ENCODE measurements around the gene C22orf15.

C22orf15 gene

GRCh38 chr22:23783265-23784150, 20.7 kb downstream of the C22orf15 start:
- FAIRE-seq (no peak), DNase-seq (ENCODE audit: insufficient read length, low spot score) (no peak)
- no peak for TF ChIP-seq CTCF (IDR thresholded peaks at IDR 0.05; ENCODE audit: insufficient read depth, missing control alignments)

- FAIRE-seq: no peak
- DNase-seq (ENCODE audit: insufficient read length, low spot score): no peak
- TF ChIP-seq CTCF (IDR thresholded peaks at IDR 0.05; ENCODE audit: insufficient read depth, missing control alignments): no peak
These were observed 21.5 kb downstream of the C22orf15 start for GRCh38 chr22:23784215-23784732.

- DNase-seq (ENCODE audit: insufficient read length, low spot score): no peak
- no peak for FAIRE-seq
- TF ChIP-seq CTCF (IDR thresholded peaks at IDR 0.05; ENCODE audit: insufficient read depth, missing control alignments): no peak
These were observed 23.5 kb downstream of the C22orf15 start for GRCh38 chr22:23786261-23786710.

GRCh38 chr22:23786752-23787599, 24.2 kb downstream of the C22orf15 start, which contains the start of gene SMARCB1:
TSS of gene SMARCB1 (plus strand) at chr22:23786966. CDS start at chr22:23787170, 204 bp downstream.
- no peak for TF ChIP-seq CTCF (IDR thresholded peaks at IDR 0.05; ENCODE audit: insufficient read depth, missing control alignments)
- DNase-seq (ENCODE audit: insufficient read length, low spot score) (peak; percentile 95), FAIRE-seq (no peak)

GRCh38 chr22:23787600-23787896, 24.8 kb downstream of the C22orf15 start:
- no peak for DNase-seq (ENCODE audit: insufficient read length, low spot score)
- no peak for TF ChIP-seq CTCF (IDR thresholded peaks at IDR 0.05; ENCODE audit: insufficient read depth, missing control alignments)
- no peak for FAIRE-seq

- FAIRE-seq (no peak), DNase-seq (ENCODE audit: insufficient read length, low spot score) (no peak)
- no peak for TF ChIP-seq CTCF (IDR thresholded peaks at IDR 0.05; ENCODE audit: insufficient read depth, missing control alignments)
These were observed 25.1 kb downstream of the C22orf15 start for GRCh38 chr22:23787910-23788309.
